Tibial nerve (tissue), 4 donors: ENCODE results near the gene MYRF. TPM values are rescaled to one million over a fixed set of nuclear protein-coding genes. Genes with fewer than 3 reads are reported as not detected.

Source experiments
- DNase-seq, 2 donors: peaks; one replicate each; pipeline ENCODE4 v3.0.0-alpha.2; 2019; ENCODE audit warnings: low spot score in 2 of 2
- H3K27ac ChIP-seq, 4 donors: fragments of 200-600 bp; sonication (generic) in 3 of 4; one replicate each; pipeline ENCODE4 v1.5.1; 2017 to 2019; ENCODE audit warnings: mild to moderate bottlenecking in 1 of 4
- H3K27me3 ChIP-seq, 2 donors: fragments of 200-600 bp; sonication (generic) in 1 of 2; one replicate each; pipeline versions ENCODE4 v1.5.1 to v1.6.0; 2017 to 2019
- H3K36me3 ChIP-seq, 3 donors: fragments of 200-600 bp; sonication (generic); one replicate each; pipeline ENCODE4 v1.5.1; 2018 to 2019
- H3K4me1 ChIP-seq, 4 donors: fragments of 200-600 bp; sonication (generic) in 3 of 4; one replicate each; pipeline ENCODE4 v1.5.1; 2017 to 2019
- H3K4me3 ChIP-seq, 4 donors: fragments of 200-600 bp; sonication (generic) in 3 of 4; one replicate each; pipeline ENCODE4 v1.5.1; 2017 to 2019; ENCODE audit warnings: mild to moderate bottlenecking in 1 of 4, moderate library complexity in 1 of 4
- H3K9me3 ChIP-seq, 4 donors: fragments of 200-600 bp; sonication (generic) in 3 of 4; one replicate each; pipeline ENCODE4 v1.5.1; 2017 to 2019
- EP300 ChIP-seq, 2 donors: sonication (generic); formaldehyde crosslinking; IDR thresholded peaks; one replicate each; pipeline ENCODE4 v1.6.1; 2017; ENCODE audit warnings: antibody characterized with exemption in 2 of 2, mild to moderate bottlenecking in 1 of 2
- POLR2A ChIP-seq, 2 donors: fragments of 450-650 bp; IDR thresholded peaks; one replicate each; pipeline ENCODE4 v1.6.1; 2017; ENCODE audit warnings: antibody characterized with exemption in 2 of 2, mild to moderate bottlenecking in 2 of 2, moderate library complexity in 2 of 2
- whole genome bisulfite sequencing, 2 donors: methylation state at CpG; one replicate each; pipeline ENCODE4 v1.1.5; 2018; 5-methylcytosine and 5-hydroxymethylcytosine counted together
- total RNA-seq, 4 donors: library from RNA; depleted of rRNA; stranded (reverse); fragments of >200 nt; gene quantifications; one replicate each; pipeline ENCODE4 v1.1.0, GENCODE V29; 2016
- TF ChIP-seq, protein P1 (sequence below), 5 experiments: fragments of 200-600 bp in 3 of 5; fragments of 450-650 bp in 2 of 5; sonication (generic) in 3 of 5; IDR thresholded peaks; one replicate each; pipeline ENCODE4 v1.5.1; 2016 to 2019; ENCODE audit warnings: antibody characterized with exemption in 5 of 5, mild to moderate bottlenecking in 3 of 5, moderate library complexity in 2 of 5

The MYRF gene
- total RNA-seq, 4 donors from 2014 or later, result 1.0 to 7.5 (median 2.1) TPM

DNA sequence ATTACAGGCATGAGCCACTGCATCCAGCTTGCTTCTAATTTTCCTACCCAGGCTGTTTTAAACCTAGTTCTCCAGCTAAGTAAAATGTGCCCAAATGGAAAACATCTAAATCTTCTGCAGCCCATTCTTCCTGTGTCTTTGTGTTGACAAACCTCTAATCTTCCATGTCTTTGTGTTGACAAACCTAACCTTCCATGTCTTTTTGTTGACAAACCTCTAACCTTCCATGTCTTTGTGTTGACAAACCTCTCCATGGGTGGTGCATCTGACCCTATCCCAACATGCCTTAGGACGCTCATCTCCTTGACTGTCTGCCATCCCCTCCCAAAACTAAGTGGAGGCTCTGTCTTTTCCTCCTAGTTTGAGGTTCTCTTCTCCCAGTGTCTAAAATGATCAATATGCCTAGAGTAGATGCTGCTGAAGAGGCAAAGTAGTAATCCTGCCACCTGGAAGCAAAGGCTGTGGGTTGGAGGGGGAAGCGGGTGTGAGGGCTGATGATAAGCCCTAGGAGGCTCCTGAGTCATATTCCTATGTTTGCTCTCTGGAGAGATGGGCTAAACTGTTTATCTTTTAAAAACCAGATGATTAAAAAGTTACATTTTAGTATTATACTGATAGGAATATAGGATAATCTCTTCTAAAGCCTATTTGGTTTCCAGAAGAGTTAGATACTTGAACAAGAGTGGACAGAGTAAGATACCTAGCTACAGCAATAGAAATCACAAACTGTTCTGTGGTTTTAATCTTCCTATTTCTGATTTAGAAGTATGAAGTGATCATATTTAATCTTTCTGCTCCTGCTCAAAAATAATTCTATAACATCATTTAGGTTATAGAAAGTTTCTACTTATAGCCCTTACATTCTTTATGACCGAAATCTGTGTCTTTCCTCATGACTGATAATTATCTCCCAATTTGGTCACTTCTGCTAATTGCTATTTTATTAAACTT is 48.2 kb downstream of the MYRF start:
- 79 to 82% methylated on average over 3 of the region's 3 CpGs for WGBS, 2 donors
- Histone ChIP-seq H3K4me3 (no peak overlapping the region), H3K9me3 (no peaks in the 10 kb centered on the region), H3K27me3 (no peaks in the 10 kb centered on the region), H3K27ac (no peak overlapping the region), H3K36me3 (peaks cover 0 to 56% (median 4%) of the 10 kb centered on the region in 3 donors), H3K4me1 (peaks cover 0 to 10% (median 0%) of the 10 kb centered on the region in 4 donors)
- DNase-seq, result no peak
- TF ChIP-seq EP300 (IDR thresholded peaks at IDR 0.05), result no peak
- TF ChIP-seq, protein P1, sequence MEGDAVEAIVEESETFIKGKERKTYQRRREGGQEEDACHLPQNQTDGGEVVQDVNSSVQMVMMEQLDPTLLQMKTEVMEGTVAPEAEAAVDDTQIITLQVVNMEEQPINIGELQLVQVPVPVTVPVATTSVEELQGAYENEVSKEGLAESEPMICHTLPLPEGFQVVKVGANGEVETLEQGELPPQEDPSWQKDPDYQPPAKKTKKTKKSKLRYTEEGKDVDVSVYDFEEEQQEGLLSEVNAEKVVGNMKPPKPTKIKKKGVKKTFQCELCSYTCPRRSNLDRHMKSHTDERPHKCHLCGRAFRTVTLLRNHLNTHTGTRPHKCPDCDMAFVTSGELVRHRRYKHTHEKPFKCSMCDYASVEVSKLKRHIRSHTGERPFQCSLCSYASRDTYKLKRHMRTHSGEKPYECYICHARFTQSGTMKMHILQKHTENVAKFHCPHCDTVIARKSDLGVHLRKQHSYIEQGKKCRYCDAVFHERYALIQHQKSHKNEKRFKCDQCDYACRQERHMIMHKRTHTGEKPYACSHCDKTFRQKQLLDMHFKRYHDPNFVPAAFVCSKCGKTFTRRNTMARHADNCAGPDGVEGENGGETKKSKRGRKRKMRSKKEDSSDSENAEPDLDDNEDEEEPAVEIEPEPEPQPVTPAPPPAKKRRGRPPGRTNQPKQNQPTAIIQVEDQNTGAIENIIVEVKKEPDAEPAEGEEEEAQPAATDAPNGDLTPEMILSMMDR (IDR thresholded peaks at IDR 0.05), result no peak
- no peak for TF ChIP-seq POLR2A (IDR thresholded peaks at IDR 0.05)

DNA sequence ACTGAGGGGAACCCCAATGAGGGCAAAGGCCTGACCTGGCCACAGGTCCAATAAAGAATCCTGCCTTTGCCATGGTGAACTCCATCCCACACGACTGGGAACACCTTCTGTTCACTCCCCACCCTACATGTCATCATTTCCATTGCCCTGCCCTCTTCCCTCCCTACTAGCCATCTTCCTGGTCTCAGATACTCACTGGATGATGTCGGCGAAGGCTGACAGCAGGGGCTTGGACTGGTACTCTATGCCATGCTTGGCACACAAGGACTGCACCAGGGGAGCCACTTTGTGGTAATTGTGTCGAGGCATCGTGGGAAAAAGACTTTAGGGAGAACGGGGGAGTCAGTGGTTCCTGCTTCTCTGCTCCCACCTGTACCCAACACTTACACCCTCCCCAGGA is 50.2 kb downstream of the MYRF start:
- DNase-seq, result no peak
- H3K9me3 ChIP-seq, result no peaks in the 10 kb centered on the region
- H3K27ac ChIP-seq, result no peak overlapping the region
- peaks cover 0 to 2% (median 0%) of the 10 kb centered on the region in 4 donors for H3K4me1 ChIP-seq
- no peak for TF ChIP-seq POLR2A (IDR thresholded peaks at IDR 0.05)
- TF ChIP-seq EP300 (IDR thresholded peaks at IDR 0.05), result no peak
- TF ChIP-seq, protein P1 (IDR thresholded peaks at IDR 0.05), result no peak
- H3K27me3 ChIP-seq, result no peaks in the 10 kb centered on the region
- H3K4me3 ChIP-seq, result no peak overlapping the region
- peaks cover 0 to 67% (median 4%) of the 10 kb centered on the region in 3 donors for H3K36me3 ChIP-seq
- 85 to 94% methylated on average over 6 of the region's 6 CpGs for WGBS, 2 donors

DNA sequence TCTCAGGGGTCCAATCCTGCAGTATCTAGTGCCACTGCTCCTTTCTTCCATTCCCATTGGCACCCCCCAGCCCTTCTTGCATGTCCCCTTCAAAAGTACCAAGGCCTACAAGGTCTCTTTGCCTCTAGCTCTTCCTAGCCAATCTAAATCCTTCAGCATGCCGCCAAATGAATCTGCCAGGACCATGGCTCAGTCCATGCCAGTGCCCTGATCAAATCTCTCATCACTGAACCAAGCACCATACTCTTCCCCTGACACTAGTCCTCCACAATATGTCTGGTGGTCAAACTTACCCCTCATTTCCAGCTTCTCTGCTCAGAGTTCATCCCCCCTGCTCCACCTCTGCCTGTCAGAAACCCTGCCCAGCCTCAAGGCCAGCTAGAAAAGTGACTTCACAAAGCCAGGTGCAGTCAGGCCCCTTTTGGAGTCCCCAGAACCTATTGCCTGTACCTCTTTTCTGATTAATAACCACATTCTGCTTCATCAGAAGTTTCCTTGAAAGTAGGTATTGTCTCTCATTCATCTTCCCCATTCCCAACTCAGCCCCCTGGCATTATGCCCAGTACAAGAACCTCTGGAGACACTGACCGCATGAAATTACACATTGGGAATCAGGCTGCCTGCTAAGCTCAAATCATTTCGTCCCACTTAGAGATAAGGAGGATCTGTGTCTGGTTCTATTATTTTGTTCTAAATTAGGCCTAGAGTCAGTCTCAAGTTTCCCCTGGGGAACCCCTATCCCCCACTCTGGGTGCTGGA is 51.6 kb downstream of the MYRF start:
- TF ChIP-seq EP300 (IDR thresholded peaks at IDR 0.05) (no peak), POLR2A (IDR thresholded peaks at IDR 0.05) (no peak)
- TF ChIP-seq, protein P1 (IDR thresholded peaks at IDR 0.05), result no peak

DNA sequence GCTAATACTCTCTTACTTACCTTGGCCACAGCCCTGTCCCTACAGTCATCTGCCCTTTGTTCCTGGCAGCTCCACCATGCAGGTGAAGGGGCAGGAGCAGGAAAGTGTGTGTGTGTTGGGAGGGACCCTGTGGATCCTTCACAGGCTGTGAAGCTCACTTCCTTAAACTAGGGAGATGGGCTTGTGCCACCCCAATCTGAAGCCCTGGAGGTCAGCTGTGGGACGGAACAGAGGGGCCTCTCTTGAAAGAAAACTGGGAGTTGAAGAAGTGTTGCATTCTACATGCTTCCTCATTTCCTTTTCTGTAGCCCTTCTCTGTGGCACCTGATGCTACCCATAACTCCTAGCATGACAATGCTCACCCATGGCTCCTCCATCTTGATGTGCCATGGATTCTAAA is 52.7 kb downstream of the MYRF start:
- H3K9me3 ChIP-seq, result no peaks in the 10 kb centered on the region
- TF ChIP-seq EP300 (IDR thresholded peaks at IDR 0.05), result no peak
- no peak for TF ChIP-seq POLR2A (IDR thresholded peaks at IDR 0.05)
- TF ChIP-seq, protein P1 (IDR thresholded peaks at IDR 0.05), result no peak
- no peak overlapping the region for H3K27ac ChIP-seq
- H3K36me3 ChIP-seq, result peaks cover 0 to 92% (median 6%) of the 10 kb centered on the region in 3 donors
- H3K4me1 ChIP-seq, result no peaks in the 10 kb centered on the region
- DNase-seq, result no peak
- H3K4me3 ChIP-seq, result no peak overlapping the region
- H3K27me3 ChIP-seq, result no peaks in the 10 kb centered on the region
- WGBS, 2 donors, result 79 to 83% methylated on average over 1 of the region's 1 CpG

More for the DNA sequence above, 51.6 kb downstream of the MYRF start:
- Histone ChIP-seq H3K4me1 (no peaks in the 10 kb centered on the region), H3K4me3 (no peak overlapping the region), H3K9me3 (no peaks in the 10 kb centered on the region), H3K36me3 (peaks cover 0 to 81% (median 4%) of the 10 kb centered on the region in 3 donors), H3K27ac (no peak overlapping the region), H3K27me3 (no peaks in the 10 kb centered on the region)
- DNase-seq, result no peak
- WGBS, 2 donors, result 53 to 54% methylated on average over 3 of the region's 3 CpGs
